OCI-M2 (cell line): ENCODE data around the gene GFOD1.
"Not testable (repeated sequence)": the region's sequence is repeated elsewhere in the genome, so short reads cannot be mapped to it uniquely, and the experiment has no call there.

Source experiments
- DNase-seq: peaks from one replicate; lab custom pipeline; 2025; ENCODE audit not compliant: unreplicated experiment; lab: John Stamatoyannopoulos, UW

Gene GFOD1

DNA sequence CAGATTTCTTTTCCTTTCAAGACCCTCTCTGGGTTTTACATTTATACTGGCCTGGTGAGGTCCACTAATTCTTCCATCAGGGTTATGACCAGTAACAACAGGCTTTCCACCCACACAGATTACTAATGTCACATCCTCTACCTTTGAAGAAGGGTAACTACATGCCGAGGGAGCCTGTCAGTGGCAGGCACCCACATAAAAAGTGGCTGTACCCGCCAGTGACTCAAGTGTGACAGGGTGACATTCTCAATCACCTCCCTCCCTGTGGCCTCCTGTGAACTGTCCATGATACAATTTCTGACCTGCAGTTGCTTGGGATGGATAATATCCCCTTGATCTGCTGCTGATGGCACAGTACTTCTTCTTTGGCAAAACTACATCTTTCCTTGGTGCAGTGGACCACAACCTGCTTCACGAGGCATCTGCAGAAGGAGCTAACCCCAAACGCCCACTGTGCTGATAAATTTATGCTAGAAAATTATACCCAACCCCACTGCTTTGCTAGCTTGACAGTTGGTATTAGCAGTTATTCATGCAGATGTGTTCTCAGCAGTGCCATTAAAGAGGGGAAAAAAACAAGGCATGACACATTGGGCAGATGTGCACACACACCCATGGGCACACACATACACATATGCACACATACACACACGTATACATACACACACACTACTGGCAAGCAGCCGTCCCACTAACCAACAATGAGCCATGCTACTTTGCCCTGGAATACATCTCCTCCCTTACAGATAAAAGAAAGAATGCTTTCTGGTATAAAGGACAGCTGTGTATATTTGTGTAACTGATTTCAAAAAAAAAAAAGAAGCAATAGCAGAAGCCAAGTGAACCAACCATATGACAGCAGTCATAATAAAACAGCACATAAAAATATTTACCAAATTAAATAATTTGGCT, 20.8 kb downstream of the GFOD1 start:
- no peak for DNase-seq

DNA sequence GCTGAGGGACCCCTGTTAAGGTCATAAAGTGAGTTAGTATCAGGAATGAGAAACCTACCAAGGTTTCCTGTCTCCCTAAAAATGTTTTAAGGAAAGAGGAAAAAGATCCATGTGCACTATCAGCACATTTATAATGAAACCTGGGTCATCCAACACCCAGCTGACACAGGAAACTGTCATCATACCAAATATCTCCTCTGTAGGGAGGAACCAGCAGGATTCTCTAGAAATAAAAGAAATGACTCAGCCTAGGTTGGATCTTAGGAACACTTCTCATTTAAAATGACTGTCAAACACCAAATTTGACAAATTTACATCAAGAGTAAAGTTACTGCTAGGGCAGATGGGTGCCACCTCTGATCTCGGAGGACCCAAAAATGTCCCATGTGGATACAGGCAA, 21.7 kb downstream of the GFOD1 start:
- no peak for DNase-seq

- DNase-seq = no peak
Observed at GRCh38 chr6:13463941-13464340, 23.5 kb downstream of the GFOD1 start.

DNA sequence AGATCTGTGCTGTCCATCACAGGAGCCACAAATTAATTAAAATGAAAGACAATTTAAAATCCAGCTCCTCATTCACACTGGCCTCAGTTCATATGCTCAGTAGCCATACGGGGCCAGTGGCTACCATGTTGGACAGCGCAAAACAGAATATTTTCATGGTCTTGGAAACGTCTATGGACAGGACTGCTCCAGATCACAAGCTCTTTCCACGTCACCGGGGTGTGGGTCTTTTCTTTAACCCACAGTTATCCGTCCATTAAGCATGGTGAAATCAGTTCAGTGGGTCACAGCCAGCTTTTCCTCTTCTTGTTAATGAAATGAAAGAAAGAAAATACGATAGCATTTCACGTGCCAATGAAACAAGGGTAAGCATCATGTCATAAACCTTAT, 24.1 kb downstream of the GFOD1 start:
- DNase-seq = no peak

DNA sequence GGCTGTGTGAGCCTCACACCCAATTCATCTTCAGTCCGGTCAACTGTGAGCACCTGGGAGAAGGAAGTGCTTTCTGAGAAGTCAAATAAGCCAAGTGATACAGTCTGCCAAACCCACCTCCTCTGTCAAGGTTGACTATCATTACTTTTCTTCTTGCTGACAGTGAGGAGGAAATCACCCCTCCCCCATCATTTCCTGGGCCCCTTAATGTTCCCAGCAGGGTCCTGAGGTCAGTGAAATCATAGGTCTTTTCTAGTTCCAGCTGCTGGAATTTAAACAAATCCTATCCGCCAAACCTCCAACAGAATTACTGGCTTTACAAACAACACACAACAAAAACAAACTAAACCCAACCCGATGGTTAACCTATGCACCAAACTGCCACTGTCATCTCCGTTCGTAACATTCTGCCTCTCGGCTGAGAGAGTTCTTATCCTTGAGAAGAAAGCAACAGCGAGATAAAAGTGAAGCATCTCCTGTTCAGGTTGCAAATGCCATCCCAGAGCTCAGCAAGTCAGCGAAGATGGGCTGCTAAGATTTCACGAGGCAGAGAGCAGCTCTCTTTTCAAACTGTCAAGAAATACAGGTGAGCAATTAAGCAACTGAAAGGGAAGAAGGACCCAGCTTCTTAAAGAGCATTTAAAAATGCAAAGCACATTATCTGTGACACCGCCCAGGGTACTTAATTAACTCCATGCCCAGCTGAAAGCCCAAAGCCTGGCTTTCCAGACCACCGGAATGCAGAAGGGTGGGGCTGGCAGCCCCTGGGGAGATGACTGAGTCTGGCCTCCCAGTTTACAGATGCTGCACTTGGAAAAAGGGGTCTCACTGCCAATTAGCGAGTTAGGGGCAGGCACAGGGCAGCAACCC, 24.7 kb downstream of the GFOD1 start:
- no peak for DNase-seq

DNA sequence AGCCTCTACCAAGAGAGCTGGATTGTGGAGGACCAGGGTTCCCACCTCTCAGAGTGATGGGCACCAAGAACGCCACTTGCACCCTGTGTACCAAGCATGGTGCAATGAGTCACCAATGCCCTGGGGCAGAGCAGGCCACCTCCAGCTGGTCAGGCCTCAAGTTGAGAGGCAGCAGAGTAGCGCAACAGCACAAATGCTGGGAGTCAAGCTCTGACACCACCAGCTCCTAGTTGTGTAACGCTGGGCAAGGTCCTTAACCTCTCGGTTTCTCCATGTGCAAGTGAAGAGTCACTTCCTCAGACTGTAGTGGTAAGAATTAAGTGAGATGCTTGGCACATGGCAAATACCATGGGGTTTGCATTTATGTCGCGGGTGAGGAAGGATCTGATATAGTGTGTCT, 25.6 kb downstream of the GFOD1 start:
- no peak for DNase-seq

- DNase-seq = no peak
Observed at GRCh38 chr6:13461307-13461706, 26.1 kb downstream of the GFOD1 start.

- not testable (repeated sequence) for DNase-seq
Observed at GRCh38 chr6:13460289-13460688, 27.1 kb downstream of the GFOD1 start.

DNA sequence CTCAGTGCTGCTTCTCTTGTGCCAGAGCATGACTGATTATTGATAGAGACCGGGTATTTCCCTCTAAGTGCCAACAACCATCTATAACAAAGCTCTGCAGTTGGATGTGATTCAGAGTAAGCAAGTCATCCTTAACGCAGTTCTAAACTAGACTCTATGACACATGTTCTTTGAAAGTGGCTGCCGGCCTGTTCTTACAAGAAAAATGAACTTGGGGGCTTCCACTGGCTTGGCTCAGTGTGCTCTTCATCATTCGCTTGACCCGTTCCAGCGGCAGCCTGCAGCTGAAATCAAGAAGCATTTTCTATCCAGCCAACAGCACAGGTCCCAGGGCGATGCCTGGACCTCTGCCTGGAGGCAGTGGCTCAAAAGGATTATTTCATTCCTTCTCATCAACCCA, 29.8 kb downstream of the GFOD1 start:
- DNase-seq = no peak

- no peak for DNase-seq
Observed at GRCh38 chr6:13455552-13455966, 31.8 kb downstream of the GFOD1 start.

DNA sequence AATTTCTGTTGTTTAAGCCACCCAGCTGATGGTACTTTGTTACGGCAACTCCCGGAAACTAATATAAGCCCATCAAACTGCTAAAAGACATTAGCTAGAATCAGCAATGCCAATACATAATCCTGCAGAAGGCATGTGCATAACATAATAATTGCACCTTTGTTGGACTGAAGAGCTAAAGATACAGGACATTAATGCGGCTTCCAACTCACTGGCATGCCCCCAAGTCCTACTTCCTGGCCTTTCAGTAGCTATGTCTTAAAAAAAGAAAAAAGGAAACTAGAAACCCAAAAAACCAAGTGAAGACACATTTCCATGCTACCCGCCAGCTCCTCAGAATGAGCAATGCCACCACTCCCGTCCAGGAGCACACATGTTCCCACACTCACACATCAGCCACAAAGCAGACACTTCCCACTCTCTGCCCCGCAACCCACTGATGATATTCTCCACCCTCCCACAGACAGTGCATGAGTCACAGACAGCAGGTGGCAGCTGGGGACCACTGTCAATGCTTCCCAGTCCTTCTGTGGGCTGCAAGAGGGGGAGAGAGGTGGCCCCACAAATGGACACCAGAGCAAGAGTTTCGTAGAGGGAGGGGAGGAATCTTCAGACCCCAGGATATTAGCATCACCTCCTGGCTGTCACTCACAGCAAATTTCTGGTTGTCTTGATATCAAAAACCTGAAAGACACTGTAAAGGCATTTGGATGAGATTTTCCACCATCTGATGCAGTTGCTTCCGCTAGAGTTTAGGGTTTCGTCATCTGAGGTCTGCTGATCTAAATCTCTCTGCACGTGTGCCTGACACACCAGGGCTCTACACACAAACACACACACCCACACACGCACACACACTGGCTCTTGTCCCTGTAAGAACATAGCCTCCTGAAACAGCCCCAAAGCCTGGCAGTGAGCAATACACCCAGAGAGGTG, 32.8 kb downstream of the GFOD1 start:
- DNase-seq = no peak

DNA sequence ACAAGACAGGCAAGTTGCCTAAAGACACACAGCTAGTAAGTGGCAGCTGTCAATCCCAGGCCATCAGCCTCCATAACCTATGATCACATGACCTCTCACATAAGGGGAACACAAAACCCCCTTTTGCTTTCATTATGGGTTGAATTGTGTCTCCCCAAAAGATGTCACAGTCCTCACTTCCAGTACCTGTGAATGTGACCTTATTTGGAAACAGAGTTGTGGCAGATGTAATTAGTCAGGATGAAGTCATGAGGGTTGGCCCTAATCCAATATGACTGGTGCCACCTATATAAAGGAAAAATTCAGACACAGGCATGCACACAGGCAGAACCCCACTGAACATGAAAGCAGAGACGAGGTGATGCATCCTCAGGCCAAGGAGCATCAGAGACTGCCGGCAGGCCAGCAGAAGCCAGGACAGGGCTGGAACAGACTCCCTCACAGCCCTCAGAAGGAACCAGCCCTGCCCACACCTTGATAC, 33.6 kb downstream of the GFOD1 start:
- no peak for DNase-seq

DNA sequence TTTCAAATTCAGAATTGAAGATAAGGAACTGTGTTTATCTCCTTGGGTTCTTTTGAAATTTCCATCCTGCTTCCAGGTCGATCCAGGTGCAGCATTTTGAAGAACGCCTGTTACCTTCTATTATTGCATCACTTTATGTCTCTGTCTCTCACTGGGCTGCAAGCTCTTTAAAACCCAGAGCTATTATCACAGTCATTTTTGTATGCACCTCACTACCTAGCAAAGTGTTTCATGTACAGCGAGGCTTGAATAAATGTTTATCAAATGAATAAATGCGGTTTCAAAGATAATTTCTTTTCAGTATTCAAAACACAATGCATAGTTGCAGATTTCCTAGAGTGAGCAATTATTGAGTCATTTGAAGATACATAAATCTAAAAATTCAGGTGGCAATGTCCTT, 34.2 kb downstream of the GFOD1 start:
- no peak for DNase-seq

GRCh38 chr6:13452346-13453117, 34.9 kb downstream of the GFOD1 start:
- no peak for DNase-seq

DNA sequence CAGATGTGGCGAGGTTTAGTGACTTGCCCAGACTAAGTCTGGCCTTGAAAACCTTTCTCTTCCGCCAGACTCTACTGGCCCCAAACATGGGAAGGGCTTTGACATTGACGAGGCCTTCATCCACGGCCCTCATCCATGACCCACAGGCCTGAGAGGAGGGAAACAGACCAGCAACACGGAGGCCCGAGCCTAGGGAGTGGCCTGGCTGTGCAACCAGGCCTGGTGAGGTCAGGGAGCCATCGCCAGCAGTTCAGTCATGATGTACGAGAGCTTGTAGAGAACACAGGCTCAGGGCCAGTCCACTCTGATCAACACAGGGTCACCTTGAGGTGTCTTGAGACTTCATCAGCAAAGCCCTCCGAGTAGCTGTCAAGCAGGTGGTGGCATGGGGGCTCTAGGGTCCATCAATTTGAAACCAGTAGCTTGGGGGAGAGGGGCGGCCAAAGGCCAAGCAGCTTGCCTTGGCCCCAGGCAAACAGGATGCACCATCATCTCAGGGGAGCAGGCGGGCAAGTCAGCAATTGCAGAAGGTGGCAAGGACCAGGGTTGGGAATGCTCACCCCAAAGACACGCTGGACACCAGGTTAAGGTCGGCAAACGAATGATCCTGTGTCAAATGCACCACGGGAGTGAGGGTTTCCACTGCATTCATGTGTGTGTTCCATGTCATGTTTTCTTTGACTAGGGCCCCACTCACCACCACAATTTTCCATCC, 36.1 kb downstream of the GFOD1 start:
- DNase-seq = no peak

- no peak for DNase-seq
Observed at GRCh38 chr6:13450628-13451027, 36.8 kb downstream of the GFOD1 start.

DNA sequence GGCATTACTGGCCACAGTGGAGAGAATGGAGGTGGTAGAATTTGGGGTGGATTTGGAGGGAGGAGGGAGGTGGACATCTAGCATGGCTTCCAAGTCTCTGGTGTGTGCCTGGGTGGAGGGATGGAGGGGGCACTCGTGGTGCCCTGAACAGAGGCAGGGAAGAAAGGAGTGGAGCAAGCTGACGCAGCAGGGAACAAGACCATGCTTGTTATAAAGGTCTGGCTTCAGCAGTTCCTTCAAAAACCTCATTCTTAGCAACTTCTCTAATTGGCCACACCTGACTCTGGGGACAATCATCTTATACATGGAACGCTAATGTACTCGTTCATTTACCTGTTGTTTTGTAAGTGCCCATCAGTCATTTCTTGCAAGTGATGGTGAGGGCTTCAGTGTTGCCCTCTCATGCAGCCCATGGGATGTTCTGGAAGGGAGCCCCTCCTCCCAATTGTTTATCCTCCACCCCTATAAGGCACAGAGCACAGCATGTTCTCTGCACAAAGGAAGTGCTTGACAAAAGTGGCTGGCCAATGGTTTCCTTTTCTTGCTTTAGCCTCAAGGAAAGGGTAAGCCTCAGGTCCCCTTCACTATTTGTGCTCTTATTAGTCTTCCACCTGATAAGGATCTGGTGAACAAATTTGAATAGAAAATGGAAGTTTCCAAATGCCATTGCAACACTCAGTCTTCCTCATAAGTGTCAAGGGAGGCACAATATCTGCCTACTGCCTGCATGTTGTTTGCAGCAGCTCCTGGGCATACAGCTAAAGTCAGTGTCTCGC, 39.3 kb downstream of the GFOD1 start:
- no peak for DNase-seq

GRCh38 chr6:13446381-13446780, 41.0 kb downstream of the GFOD1 start:
- no peak for DNase-seq

- DNase-seq = no peak
Observed at GRCh38 chr6:13445744-13446115, 41.7 kb downstream of the GFOD1 start.
